Measurements from ENCODE around the gene ZFAND2A. TPM values are rescaled to one million over a fixed set of nuclear protein-coding genes. Genes with fewer than 3 reads are reported as not detected.
A peak's percentile ranks its signal among the peaks of the same experiment; 100 is the strongest.

Gene ZFAND2A
- total RNA-seq, 2 experiments from 2014 or later: 92.3 to 92.5 TPM

GRCh38 chr7:1104516-1105179, 55.3 kb downstream of the ZFAND2A start:
- CTCF ChIA-PET: interaction anchor here (1.6 kb wide), 1 partner anchor 39 kb away, joined by 4 read pairs; no protein-coding TSS in a partner anchor
- intact Hi-C loops (cut with DNase I, micrococcal nuclease): loop anchor here in 1 of 2 experiments (5.0 kb wide), 1 partner anchor 687 kb away; no protein-coding TSS in a partner anchor

DNA sequence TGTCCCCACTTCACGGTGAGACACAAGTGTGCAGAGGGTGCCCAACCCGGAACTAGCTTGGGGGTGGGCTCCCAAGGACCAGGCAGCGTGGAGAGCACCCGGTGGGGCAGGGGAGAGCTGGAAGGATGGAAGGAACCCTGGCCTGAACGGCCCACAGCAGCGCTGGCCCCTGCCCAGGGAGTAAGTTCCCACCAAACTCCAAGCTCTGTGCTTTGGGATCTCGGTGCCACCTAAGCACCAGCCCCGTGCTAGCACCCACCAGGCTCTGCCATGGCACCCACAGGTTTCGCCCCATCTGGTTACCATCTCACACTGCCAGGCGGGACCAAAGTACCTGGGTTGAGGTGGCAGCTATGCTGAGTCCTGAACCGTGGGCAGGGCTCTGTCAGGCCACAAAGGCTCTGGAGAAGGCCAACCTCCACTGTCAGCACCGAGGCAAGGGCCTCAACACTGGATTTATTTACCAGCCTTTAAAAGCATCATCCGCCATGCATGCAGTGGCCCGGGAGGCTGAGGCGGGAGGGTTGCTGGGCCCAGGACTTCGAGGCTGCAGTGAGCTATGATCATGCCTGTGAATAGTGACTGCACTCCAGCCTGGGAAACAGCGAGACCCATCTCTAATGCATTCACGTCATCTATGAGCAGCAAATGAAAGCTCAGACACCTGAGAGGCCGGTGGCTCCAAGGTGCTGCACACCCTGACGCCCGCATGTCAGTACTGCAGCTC, 56.0 kb downstream of the ZFAND2A start:
- no peaks in the 10 kb centered on the region for H3K9me3 Mint-ChIP-seq
- Histone ChIP-seq H3K4me1 (ENCODE audit: insufficient read depth, low read length) (peaks cover 22% of the 10 kb centered on the region), H3K27ac (ENCODE audit: low read depth in 1 of 2, low read length in 2 of 2) (no peak overlapping the region), H3K36me3 (ENCODE audit: insufficient read depth, low read length) (no peaks in the 10 kb centered on the region), H3K4me3 (ENCODE audit: low read length) (peak overlapping the region; percentile 9), H3K9me3 (ENCODE audit: control insufficient read depth in 1 of 2, insufficient read depth in 1 of 2, low read length in 2 of 2) (no peaks in the 10 kb centered on the region), H3K27me3 (ENCODE audit: control insufficient read depth in 1 of 2, insufficient read depth in 2 of 2, low read length in 2 of 2) (no peaks in the 10 kb centered on the region)
- no peak for TF ChIP-seq CTCF (IDR thresholded peaks at IDR 0.05)
- CTCF ChIA-PET: interaction anchor here (1.4 to 1.6 kb wide), 2 partner anchors 18 to 38 kb away, joined by 3 to 4 read pairs; no protein-coding TSS in a partner anchor
- no peak overlapping the region for H3K27ac Mint-ChIP-seq
- H3K4me3 Mint-ChIP-seq: no peak overlapping the region
- ATAC-seq (ENCODE audit: poor library complexity): no peak
- H3K4me1 Mint-ChIP-seq (ENCODE audit: low read depth): peaks cover 17% of the 10 kb centered on the region
- intact Hi-C loops (cut with DNase I, micrococcal nuclease): no loop called here
- POLR2A ChIA-PET: interaction anchor here (0.9 kb wide), 1 partner anchor 35 kb away, joined by 3 read pairs; no protein-coding TSS in a partner anchor
- no peaks in the 10 kb centered on the region for H3K27me3 Mint-ChIP-seq
- no peaks in the 10 kb centered on the region for H3K36me3 Mint-ChIP-seq (ENCODE audit: low read depth)
- DNase-seq: no peak

More at GRCh38 chr7:1104516-1105179, 55.3 kb downstream of the ZFAND2A start:
- POLR2A ChIA-PET: no interaction called here
- ATAC-seq (ENCODE audit: poor library complexity): peak; percentile 41
- H3K27ac Mint-ChIP-seq: no peak overlapping the region
- Histone ChIP-seq H3K4me3 (ENCODE audit: low read length) (no peak overlapping the region), H3K4me1 (ENCODE audit: insufficient read depth, low read length) (peaks cover 22% of the 10 kb centered on the region), H3K27ac (ENCODE audit: low read depth in 1 of 2, low read length in 2 of 2) (no peak overlapping the region), H3K36me3 (ENCODE audit: insufficient read depth, low read length) (no peaks in the 10 kb centered on the region), H3K9me3 (ENCODE audit: control insufficient read depth in 1 of 2, insufficient read depth in 1 of 2, low read length in 2 of 2) (no peaks in the 10 kb centered on the region), H3K27me3 (ENCODE audit: control insufficient read depth in 1 of 2, insufficient read depth in 2 of 2, low read length in 2 of 2) (no peaks in the 10 kb centered on the region)
- H3K4me3 Mint-ChIP-seq: no peak overlapping the region
- H3K9me3 Mint-ChIP-seq: no peaks in the 10 kb centered on the region
- no peaks in the 10 kb centered on the region for H3K27me3 Mint-ChIP-seq
- H3K4me1 Mint-ChIP-seq (ENCODE audit: low read depth): peaks cover 17% of the 10 kb centered on the region
- H3K36me3 Mint-ChIP-seq (ENCODE audit: low read depth): no peaks in the 10 kb centered on the region
- no peak for TF ChIP-seq CTCF (IDR thresholded peaks at IDR 0.05)
- no peak for DNase-seq

DNA sequence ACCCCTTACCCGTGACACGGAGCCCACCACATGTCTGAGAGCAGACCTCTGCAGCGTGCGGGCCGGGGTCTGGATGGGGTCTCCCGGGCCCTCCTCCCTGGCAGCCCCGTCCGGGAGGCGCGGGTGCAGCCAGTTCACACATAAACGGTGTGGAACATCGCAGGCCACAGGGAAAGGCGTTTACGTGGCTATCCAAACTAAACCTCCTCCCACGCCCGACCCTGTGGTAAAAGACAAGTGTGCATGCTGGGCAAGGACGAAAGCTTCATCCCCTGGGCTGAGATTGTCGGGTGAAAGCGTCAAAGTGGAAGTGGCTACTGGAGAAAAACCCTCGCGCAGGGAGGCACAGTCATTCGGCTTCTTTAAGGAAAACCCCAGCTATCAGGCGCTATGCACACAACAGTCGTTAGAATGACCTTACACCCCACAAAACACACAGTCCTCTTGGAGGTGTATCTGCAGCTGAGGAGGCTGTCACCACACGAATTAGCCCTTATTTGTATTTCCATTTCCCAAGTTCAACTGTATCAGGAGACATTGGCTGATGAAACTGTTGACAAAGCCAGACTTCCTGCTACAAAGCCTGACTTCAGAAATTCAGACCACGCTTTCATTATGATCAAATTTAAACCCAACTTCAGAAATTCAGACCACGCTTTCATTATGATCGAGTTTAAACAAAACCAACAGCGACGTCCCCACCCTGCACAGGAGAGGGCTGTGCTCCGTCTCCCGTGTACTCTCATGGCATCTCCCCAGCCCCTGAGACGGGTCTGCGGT, 56.8 kb downstream of the ZFAND2A start:
- CTCF ChIA-PET: interaction anchor here (1.4 kb wide), 1 partner anchor 17 kb away, joined by 3 read pairs; no protein-coding TSS in a partner anchor

More for the DNA sequence above, 56.8 kb downstream of the ZFAND2A start:
- POLR2A ChIA-PET: interaction anchor here (0.9 kb wide), 1 partner anchor 36 kb away, joined by 3 read pairs; no protein-coding TSS in a partner anchor
- H3K27ac Mint-ChIP-seq: no peak overlapping the region
- H3K9me3 Mint-ChIP-seq: no peaks in the 10 kb centered on the region
- H3K4me3 Mint-ChIP-seq: no peak overlapping the region
- DNase-seq: peak in 2 of 14 experiments; percentile 8 to 37
- TF ChIP-seq CTCF (IDR thresholded peaks at IDR 0.05): no peak
- H3K4me1 Mint-ChIP-seq (ENCODE audit: low read depth): peaks cover 17% of the 10 kb centered on the region
- Histone ChIP-seq H3K4me1 (ENCODE audit: insufficient read depth, low read length) (peaks cover 22% of the 10 kb centered on the region), H3K9me3 (ENCODE audit: control insufficient read depth in 1 of 2, insufficient read depth in 1 of 2, low read length in 2 of 2) (peaks cover 0 to 5% of the 10 kb centered on the region in 2 experiments), H3K4me3 (ENCODE audit: low read length) (peak overlapping the region; percentile 9), H3K36me3 (ENCODE audit: insufficient read depth, low read length) (no peaks in the 10 kb centered on the region), H3K27ac (ENCODE audit: low read depth in 1 of 2, low read length in 2 of 2) (no peak overlapping the region), H3K27me3 (ENCODE audit: control insufficient read depth in 1 of 2, insufficient read depth in 2 of 2, low read length in 2 of 2) (no peaks in the 10 kb centered on the region)
- H3K27me3 Mint-ChIP-seq: no peaks in the 10 kb centered on the region
- peaks cover 1% of the 10 kb centered on the region for H3K36me3 Mint-ChIP-seq (ENCODE audit: low read depth)
- no peak for ATAC-seq (ENCODE audit: poor library complexity)
- intact Hi-C loops (cut with DNase I, micrococcal nuclease): no loop called here

Measured in CD4-positive, alpha-beta T cell (primary cell).